ENCODE measurements around the gene SERTAD3.
A peak's percentile ranks its signal among the peaks of the same experiment; 100 is the strongest.

Gene SERTAD3

GRCh38 chr19:40424637-40425449 is 19.3 kb downstream of the SERTAD3 start:
- peak; percentile 40 for DNase-seq (ENCODE audit: low read depth)

- DNase-seq (ENCODE audit: low read depth) = no peak
These were observed 20.2 kb downstream of the SERTAD3 start for GRCh38 chr19:40423938-40424337.

GRCh38 chr19:40422748-40423566 is 21.2 kb downstream of the SERTAD3 start:
- no peak for DNase-seq (ENCODE audit: low read depth)

- no peak for DNase-seq (ENCODE audit: low read depth)
These were observed 22.0 kb downstream of the SERTAD3 start for GRCh38 chr19:40421993-40422747.

- peak; percentile 94 for DNase-seq (ENCODE audit: low read depth)
These were observed 23.1 kb downstream of the SERTAD3 start for GRCh38 chr19:40420766-40421765.

GRCh38 chr19:40420451-40420765 is 23.7 kb downstream of the SERTAD3 start:
- no peak for DNase-seq (ENCODE audit: low read depth)

- DNase-seq (ENCODE audit: low read depth) = no peak
These were observed 24.4 kb downstream of the SERTAD3 start for GRCh38 chr19:40419780-40420179.

GRCh38 chr19:40419066-40419612 is 25.0 kb downstream of the SERTAD3 start:
- DNase-seq (ENCODE audit: low read depth) = no peak

GRCh38 chr19:40418040-40418439 is 26.1 kb downstream of the SERTAD3 start:
- no peak for DNase-seq (ENCODE audit: low read depth)

- no peak for DNase-seq (ENCODE audit: low read depth)
These were observed 26.5 kb downstream of the SERTAD3 start for GRCh38 chr19:40417643-40417981.

GRCh38 chr19:40416918-40417642 is 27.1 kb downstream of the SERTAD3 start:
- DNase-seq (ENCODE audit: low read depth) = peak; percentile 71

GRCh38 chr19:40415768-40416167 is 28.4 kb downstream of the SERTAD3 start:
- DNase-seq (ENCODE audit: low read depth) = no peak

GRCh38 chr19:40414542-40415535 is 29.3 kb downstream of the SERTAD3 start:
- DNase-seq (ENCODE audit: low read depth) = no peak

- DNase-seq (ENCODE audit: low read depth) = no peak
These were observed 30.8 kb downstream of the SERTAD3 start, which contains the start of gene PRX for GRCh38 chr19:40413291-40413845. PRX (minus strand) TSS chr19:40413378; CDS start chr19:40407932, 5,446 bp downstream.

- no peak for DNase-seq (ENCODE audit: low read depth)
These were observed 31.3 kb downstream of the SERTAD3 start for GRCh38 chr19:40412866-40413265.

- DNase-seq (ENCODE audit: low read depth) = no peak
These were observed 32.1 kb downstream of the SERTAD3 start for GRCh38 chr19:40411958-40412499.

- no peak for DNase-seq (ENCODE audit: low read depth)
These were observed 32.9 kb downstream of the SERTAD3 start for GRCh38 chr19:40411125-40411842.

- no peak for DNase-seq (ENCODE audit: low read depth)
These were observed 34.1 kb downstream of the SERTAD3 start for GRCh38 chr19:40410030-40410389.
